BE2C (cell line): ENCODE data around the gene TKTL1.

Experiments
- DNase-seq: peaks from one replicate; pipeline ENCODE4 v3.0.0-alpha.2; 2020
- H3K27me3 ChIP-seq: fragments of 250-450 bp; sonication (Bioruptor Pico); 2 replicates; pipeline ENCODE4 v1.5.1; 2020; ENCODE audit warnings: mild to moderate bottlenecking
- H3K36me3 ChIP-seq: fragments of 250-450 bp; sonication (Bioruptor Pico); 2 replicates; pipeline ENCODE4 v1.5.1; 2020; ENCODE audit warnings: mild to moderate bottlenecking
- H3K4me1 ChIP-seq: fragments of 250-450 bp; sonication (Bioruptor Pico); 2 replicates; pipeline ENCODE4 v1.5.1; 2020
- H3K4me3 ChIP-seq: 2 replicates; pipeline ENCODE4 v1.5.1; 2011; ENCODE audit warnings: low read depth, low read length
- H3K9me3 ChIP-seq: fragments of 250-450 bp; sonication (Bioruptor Pico); 2 replicates; pipeline ENCODE4 v1.5.1; 2020
- TF ChIP-seq, protein P1 (sequence below): IDR thresholded peaks from 2 replicates; pipeline ENCODE4 v1.5.1; 2012; ENCODE audit warnings: mild to moderate bottlenecking, low read depth, low read length

Gene TKTL1

DNA sequence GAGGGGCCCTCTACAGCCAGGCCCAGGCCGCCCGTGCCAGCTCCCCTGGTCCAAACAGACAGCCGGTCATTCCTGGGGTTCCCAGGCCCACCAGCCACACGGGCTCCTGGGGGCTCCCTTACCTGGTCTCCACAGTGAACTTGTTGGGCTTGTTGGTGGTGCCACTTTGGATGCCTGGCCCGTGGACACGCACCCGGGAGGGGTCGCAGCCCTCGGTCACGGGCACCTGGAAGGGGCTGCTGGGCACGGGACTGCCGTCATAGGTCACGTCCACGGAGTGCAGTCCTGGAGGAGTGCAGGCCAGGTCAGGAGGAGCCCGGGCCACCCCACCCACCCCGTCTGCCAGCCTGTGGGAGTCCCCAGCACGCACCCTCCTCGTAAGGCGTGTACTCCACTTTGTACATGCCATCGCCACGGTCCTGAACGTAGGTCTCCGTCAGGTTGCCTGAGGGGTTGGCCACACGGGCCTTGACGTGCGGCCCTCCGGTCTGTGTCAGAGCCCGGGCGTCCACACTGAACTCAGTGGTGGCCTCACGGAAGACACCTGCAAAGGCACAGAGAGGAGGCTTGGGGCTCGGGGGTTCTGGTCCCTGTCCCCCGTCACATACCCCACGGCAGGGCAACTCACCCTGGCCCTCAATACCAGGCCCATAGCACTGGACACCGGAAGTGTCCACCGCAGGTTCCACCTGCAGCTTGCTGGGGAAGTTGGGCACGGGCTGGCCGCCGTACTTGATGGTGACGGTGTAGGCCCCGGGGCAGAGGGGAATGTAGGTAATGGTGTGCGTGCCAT, 64.0 kb downstream of the TKTL1 start:
- Histone ChIP-seq H3K36me3 (peaks cover 89% of the 10 kb centered on the region), H3K4me3 (no peak overlapping the region), H3K9me3 (no peaks in the 10 kb centered on the region), H3K27me3 (no peaks in the 10 kb centered on the region), H3K4me1 (no peaks in the 10 kb centered on the region)
- no peak for DNase-seq
- TF ChIP-seq, protein P1, sequence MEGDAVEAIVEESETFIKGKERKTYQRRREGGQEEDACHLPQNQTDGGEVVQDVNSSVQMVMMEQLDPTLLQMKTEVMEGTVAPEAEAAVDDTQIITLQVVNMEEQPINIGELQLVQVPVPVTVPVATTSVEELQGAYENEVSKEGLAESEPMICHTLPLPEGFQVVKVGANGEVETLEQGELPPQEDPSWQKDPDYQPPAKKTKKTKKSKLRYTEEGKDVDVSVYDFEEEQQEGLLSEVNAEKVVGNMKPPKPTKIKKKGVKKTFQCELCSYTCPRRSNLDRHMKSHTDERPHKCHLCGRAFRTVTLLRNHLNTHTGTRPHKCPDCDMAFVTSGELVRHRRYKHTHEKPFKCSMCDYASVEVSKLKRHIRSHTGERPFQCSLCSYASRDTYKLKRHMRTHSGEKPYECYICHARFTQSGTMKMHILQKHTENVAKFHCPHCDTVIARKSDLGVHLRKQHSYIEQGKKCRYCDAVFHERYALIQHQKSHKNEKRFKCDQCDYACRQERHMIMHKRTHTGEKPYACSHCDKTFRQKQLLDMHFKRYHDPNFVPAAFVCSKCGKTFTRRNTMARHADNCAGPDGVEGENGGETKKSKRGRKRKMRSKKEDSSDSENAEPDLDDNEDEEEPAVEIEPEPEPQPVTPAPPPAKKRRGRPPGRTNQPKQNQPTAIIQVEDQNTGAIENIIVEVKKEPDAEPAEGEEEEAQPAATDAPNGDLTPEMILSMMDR, result no peak

DNA sequence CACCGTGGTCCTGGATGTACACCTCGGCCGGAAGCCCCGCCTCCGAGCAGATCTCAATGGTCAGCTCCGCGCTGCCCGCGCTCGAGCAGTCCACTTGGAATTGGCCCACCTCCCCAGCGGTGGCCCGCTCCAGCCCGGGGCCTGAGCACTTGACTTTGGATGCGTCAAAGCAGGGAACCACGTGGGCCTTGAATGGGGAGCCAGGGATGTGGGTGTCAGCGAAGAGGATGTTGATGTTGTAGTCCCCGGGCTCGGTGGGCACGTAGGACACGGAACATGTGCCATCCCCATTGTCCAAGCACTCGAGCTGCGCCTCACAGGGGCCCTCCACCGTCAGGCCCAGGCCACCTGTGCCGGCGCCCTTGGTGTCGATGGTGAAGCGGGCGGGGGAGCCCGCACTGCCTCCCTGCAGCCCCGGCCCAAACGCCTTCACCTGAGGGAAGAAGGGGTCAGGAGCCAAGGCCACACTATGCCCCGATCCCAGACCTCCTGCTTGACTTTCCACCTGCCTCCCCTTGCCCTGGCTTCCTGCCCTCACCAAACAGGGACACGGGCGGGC, 64.6 kb downstream of the TKTL1 start:
- no peaks in the 10 kb centered on the region for H3K4me1 ChIP-seq
- H3K36me3 ChIP-seq, result peaks cover 89% of the 10 kb centered on the region
- no peak for DNase-seq
- H3K4me3 ChIP-seq, result no peak overlapping the region
- H3K9me3 ChIP-seq, result no peaks in the 10 kb centered on the region
- H3K27me3 ChIP-seq, result no peaks in the 10 kb centered on the region
- TF ChIP-seq, protein P1, result no peak

DNA sequence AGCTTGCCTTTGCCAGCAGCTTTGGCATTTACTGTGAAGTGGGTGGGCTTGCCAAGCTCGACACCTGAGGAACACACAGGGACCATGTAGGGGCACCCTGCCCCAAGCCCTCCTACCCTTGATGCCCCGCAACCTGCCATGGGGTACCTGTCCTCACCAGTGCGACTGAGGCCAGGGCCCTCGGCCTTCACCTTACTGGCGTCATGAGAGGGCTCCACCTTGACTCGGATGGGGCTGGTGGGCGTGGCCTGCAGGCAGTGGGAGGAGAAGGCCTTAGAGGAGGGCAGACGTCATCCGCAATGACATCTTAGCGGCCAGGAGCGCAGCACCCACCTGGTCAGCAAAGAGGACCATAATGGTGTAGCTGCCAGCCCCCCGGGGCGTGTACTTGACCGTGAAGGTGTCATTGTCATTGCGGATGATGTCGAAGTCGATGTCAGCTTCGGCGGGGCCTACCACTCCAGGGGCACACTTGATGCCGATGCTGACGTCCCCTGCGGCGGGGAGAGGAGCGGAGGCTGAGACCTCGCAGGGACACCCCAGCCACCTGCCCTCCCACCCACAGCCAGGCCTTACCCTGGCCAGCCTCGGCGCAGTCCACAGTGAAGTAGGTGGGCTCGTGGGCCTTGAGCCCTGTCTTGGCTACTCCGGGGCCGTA, 66.6 kb downstream of the TKTL1 start:
- TF ChIP-seq, protein P1, result no peak
- Histone ChIP-seq H3K4me1 (no peaks in the 10 kb centered on the region), H3K36me3 (peaks cover 89% of the 10 kb centered on the region), H3K9me3 (no peaks in the 10 kb centered on the region), H3K27me3 (no peaks in the 10 kb centered on the region), H3K4me3 (no peak overlapping the region)
- DNase-seq, result no peak

DNA sequence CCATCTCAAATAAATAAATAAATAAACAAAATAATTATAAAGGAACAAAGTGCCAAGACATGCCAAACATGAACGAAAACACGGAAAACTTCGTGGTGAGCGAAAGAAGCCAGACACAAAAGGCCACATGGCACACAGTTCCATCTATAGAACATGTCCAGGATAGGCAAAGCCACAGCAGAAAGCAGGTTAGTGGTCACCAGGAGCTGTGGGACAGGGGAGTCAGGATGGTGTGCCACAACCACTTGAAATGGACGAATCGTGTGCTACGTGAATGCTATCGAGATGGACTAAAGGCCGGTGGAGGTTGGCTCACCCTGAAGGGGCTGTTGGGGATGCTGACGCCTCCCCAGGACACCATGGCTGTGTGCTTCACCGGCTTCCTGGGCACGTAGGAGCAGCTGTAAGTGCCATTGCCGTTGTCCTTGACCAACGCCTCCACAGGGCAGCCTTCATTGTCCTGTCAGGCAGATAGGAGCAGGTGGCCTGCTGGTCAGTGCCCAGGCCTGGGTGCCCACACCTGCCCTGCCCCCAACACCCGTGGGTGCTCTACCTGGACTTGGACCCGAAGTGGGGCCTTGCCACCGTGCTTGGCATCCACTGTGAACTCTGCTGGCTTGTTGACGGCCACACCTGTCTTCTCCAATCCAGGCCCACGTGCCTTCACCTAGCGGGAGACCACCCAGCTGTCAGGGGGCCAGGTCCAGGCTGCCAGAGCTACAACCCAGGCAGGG, 68.3 kb downstream of the TKTL1 start:
- no peak for DNase-seq
- no peaks in the 10 kb centered on the region; the same call in 1 of the 2 replicates for H3K4me1 ChIP-seq
- no peaks in the 10 kb centered on the region for H3K9me3 ChIP-seq
- no peak overlapping the region for H3K4me3 ChIP-seq
- peaks cover 87% of the 10 kb centered on the region for H3K36me3 ChIP-seq
- TF ChIP-seq, protein P1, result no peak
- H3K27me3 ChIP-seq, result no peaks in the 10 kb centered on the region

DNA sequence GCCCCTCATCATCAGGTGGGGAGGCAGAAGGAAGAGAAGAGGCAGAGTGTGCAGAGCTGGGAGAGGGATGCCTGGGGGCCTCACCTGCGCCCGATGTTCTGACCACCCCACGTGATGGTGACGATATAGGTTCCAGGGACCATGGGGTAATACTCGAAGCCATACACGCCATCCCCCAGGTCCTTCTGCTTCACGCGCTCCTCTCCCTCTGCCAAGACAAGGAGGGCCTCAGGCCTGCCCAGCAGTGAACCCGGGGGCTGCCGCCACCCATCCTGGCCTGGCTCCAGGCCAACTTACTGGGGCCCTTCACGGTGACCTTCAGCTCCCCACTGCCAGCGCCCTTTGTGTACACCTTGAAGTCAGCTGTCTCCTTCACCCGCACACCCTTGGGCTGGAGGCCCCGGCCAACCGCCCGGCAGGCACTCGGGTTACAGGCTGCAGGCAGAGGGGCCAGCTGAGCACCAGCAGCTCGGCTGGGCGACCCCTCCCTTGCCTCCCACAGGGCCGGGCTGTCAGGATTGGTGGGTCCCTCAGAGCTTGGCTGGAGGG, 69.5 kb downstream of the TKTL1 start:
- TF ChIP-seq, protein P1, result no peak
- peaks cover 77% of the 10 kb centered on the region for H3K36me3 ChIP-seq
- no peak overlapping the region for H3K4me3 ChIP-seq
- no peak for DNase-seq
- H3K27me3 ChIP-seq, result no peaks in the 10 kb centered on the region
- no peaks in the 10 kb centered on the region; the same call in none of the 2 replicates for H3K4me1 ChIP-seq
- no peaks in the 10 kb centered on the region for H3K9me3 ChIP-seq
